HG02588 (cell line): ENCODE data around the gene KCNH2.
"Not testable (repeated sequence)": the region's sequence is repeated elsewhere in the genome, so short reads cannot be mapped to it uniquely, and the experiment has no call there.

Experiments
- ATAC-seq: cut with Tn5 transposase; IDR thresholded peaks from one replicate; pipeline ENCODE4 v1.9.1; 2021; ENCODE audit warnings: mild to moderate bottlenecking, moderate library complexity; ENCODE audit not compliant: unreplicated experiment

KCNH2 gene

GRCh38 chr7:150978126-150978789 is at the start of gene KCNH2:
KCNH2 (minus strand) TSS chr7:150978321; CDS start chr7:150977913, 408 bp downstream.
- ATAC-seq, result no peak

GRCh38 chr7:151027728-151028130 is 49.6 kb upstream of the KCNH2 start:
- ATAC-seq, result peak; percentile 3

- not testable (repeated sequence) for ATAC-seq
Measured at GRCh38 chr7:151026771-151027727, 48.9 kb upstream of the KCNH2 start.

GRCh38 chr7:151025924-151026671 is 48.0 kb upstream of the KCNH2 start:
- ATAC-seq, result no peak

- ATAC-seq, result no peak
Measured at GRCh38 chr7:151024435-151025056, 46.4 kb upstream of the KCNH2 start, which contains the start of gene ATG9B. ATG9B (minus strand) TSS chr7:151024494; CDS start chr7:151024423, 71 bp downstream.

- no peak for ATAC-seq
Measured at GRCh38 chr7:151023232-151023631, 45.1 kb upstream of the KCNH2 start.

GRCh38 chr7:151020231-151020630 is 42.1 kb upstream of the KCNH2 start:
- no peak for ATAC-seq

- ATAC-seq, result no peak
Measured at GRCh38 chr7:151019130-151019447, 41.0 kb upstream of the KCNH2 start.

GRCh38 chr7:151018421-151019129 is 40.5 kb upstream of the KCNH2 start:
- no peak for ATAC-seq

- ATAC-seq, result peak; percentile 57
Measured at GRCh38 chr7:151017953-151018420, 39.9 kb upstream of the KCNH2 start.

GRCh38 chr7:151017370-151017952 is 39.3 kb upstream of the KCNH2 start:
- ATAC-seq, result no peak

- ATAC-seq, result no peak
Measured at GRCh38 chr7:151016942-151017341, 38.8 kb upstream of the KCNH2 start.

GRCh38 chr7:151016505-151016904 is 38.4 kb upstream of the KCNH2 start:
- ATAC-seq, result no peak

- no peak for ATAC-seq
Measured at GRCh38 chr7:151015967-151016366, 37.8 kb upstream of the KCNH2 start.

- ATAC-seq, result no peak
Measured at GRCh38 chr7:151014950-151015349, 36.8 kb upstream of the KCNH2 start.

GRCh38 chr7:151013733-151014497 is 35.8 kb upstream of the KCNH2 start:
- ATAC-seq, result no peak

- no peak for ATAC-seq
Measured at GRCh38 chr7:151013356-151013732, 35.2 kb upstream of the KCNH2 start.

GRCh38 chr7:151012911-151013347 is 34.8 kb upstream of the KCNH2 start:
- ATAC-seq, result no peak
